ENCODE data around the gene FHOD1.

The FHOD1 gene

GRCh38 chr16:67204076-67204475, 43.2 kb downstream of the FHOD1 start:
- Histone ChIP-seq H3K4me1 (ENCODE audit: control insufficient read depth, insufficient read depth, low read length, unreplicated experiment) (peaks cover 25% of the 10 kb centered on the region), H3K27ac (ENCODE audit: low read depth, low read length) (no peak overlapping the region), H2AFZ (ENCODE audit: low read length, unreplicated experiment) (no peak overlapping the region), H3K79me2 (ENCODE audit: control insufficient read depth, insufficient read depth, low read length, unreplicated experiment) (no peaks in the 10 kb centered on the region), H3K27me3 (ENCODE audit: insufficient read depth, low read length) (no peaks in the 10 kb centered on the region), H3K4me3 (ENCODE audit: low read depth, low read length) (no peak overlapping the region), H3K36me3 (ENCODE audit: insufficient read depth, low read length) (peaks cover 2% of the 10 kb centered on the region; the same call in 1 of the 2 replicates)

- H2AFZ ChIP-seq (ENCODE audit: low read length, unreplicated experiment) = no peak overlapping the region
- H3K36me3 ChIP-seq (ENCODE audit: insufficient read depth, low read length) = peaks cover 3% of the 10 kb centered on the region; the same call in 1 of the 2 replicates
- no peaks in the 10 kb centered on the region for H3K27me3 ChIP-seq (ENCODE audit: insufficient read depth, low read length)
- no peaks in the 10 kb centered on the region for H3K79me2 ChIP-seq (ENCODE audit: control insufficient read depth, insufficient read depth, low read length, unreplicated experiment)
- no peak overlapping the region for H3K27ac ChIP-seq (ENCODE audit: low read depth, low read length)
- H3K4me3 ChIP-seq (ENCODE audit: low read depth, low read length) = no peak overlapping the region
- H3K4me1 ChIP-seq (ENCODE audit: control insufficient read depth, insufficient read depth, low read length, unreplicated experiment) = peaks cover 19% of the 10 kb centered on the region
Measured at GRCh38 chr16:67202956-67203493, 44.3 kb downstream of the FHOD1 start.

- Histone ChIP-seq H2AFZ (ENCODE audit: low read length, unreplicated experiment) (no peak overlapping the region), H3K4me3 (ENCODE audit: low read depth, low read length) (no peak overlapping the region), H3K36me3 (ENCODE audit: insufficient read depth, low read length) (peaks cover 7% of the 10 kb centered on the region; the same call in 1 of the 2 replicates), H3K27me3 (ENCODE audit: insufficient read depth, low read length) (no peaks in the 10 kb centered on the region), H3K4me1 (ENCODE audit: control insufficient read depth, insufficient read depth, low read length, unreplicated experiment) (peaks cover 13% of the 10 kb centered on the region), H3K79me2 (ENCODE audit: control insufficient read depth, insufficient read depth, low read length, unreplicated experiment) (no peaks in the 10 kb centered on the region), H3K27ac (ENCODE audit: low read depth, low read length) (no peak overlapping the region)
Measured at GRCh38 chr16:67202426-67202825, 44.9 kb downstream of the FHOD1 start.

GRCh38 chr16:67201411-67202345, 45.6 kb downstream of the FHOD1 start:
- Histone ChIP-seq H3K4me1 (ENCODE audit: control insufficient read depth, insufficient read depth, low read length, unreplicated experiment) (peaks cover 5% of the 10 kb centered on the region), H3K27me3 (ENCODE audit: insufficient read depth, low read length) (no peaks in the 10 kb centered on the region), H3K27ac (ENCODE audit: low read depth, low read length) (no peak overlapping the region), H3K36me3 (ENCODE audit: insufficient read depth, low read length) (peaks cover 7% of the 10 kb centered on the region; the same call in 1 of the 2 replicates), H2AFZ (ENCODE audit: low read length, unreplicated experiment) (no peak overlapping the region), H3K79me2 (ENCODE audit: control insufficient read depth, insufficient read depth, low read length, unreplicated experiment) (no peaks in the 10 kb centered on the region), H3K4me3 (ENCODE audit: low read depth, low read length) (no peak overlapping the region)

- H3K79me2 ChIP-seq (ENCODE audit: control insufficient read depth, insufficient read depth, low read length, unreplicated experiment) = peaks cover 7% of the 10 kb centered on the region
- no peak overlapping the region for H2AFZ ChIP-seq (ENCODE audit: low read length, unreplicated experiment)
- no peak overlapping the region for H3K27ac ChIP-seq (ENCODE audit: low read depth, low read length)
- H3K4me1 ChIP-seq (ENCODE audit: control insufficient read depth, insufficient read depth, low read length, unreplicated experiment) = no peaks in the 10 kb centered on the region
- H3K4me3 ChIP-seq (ENCODE audit: low read depth, low read length) = no peak overlapping the region
- peaks cover 15% of the 10 kb centered on the region; the same call in 1 of the 2 replicates for H3K36me3 ChIP-seq (ENCODE audit: insufficient read depth, low read length)
- H3K27me3 ChIP-seq (ENCODE audit: insufficient read depth, low read length) = no peaks in the 10 kb centered on the region
Measured at GRCh38 chr16:67200491-67200890, 46.8 kb downstream of the FHOD1 start.

GRCh38 chr16:67199808-67200198, 47.5 kb downstream of the FHOD1 start:
- no peaks in the 10 kb centered on the region for H3K27me3 ChIP-seq (ENCODE audit: insufficient read depth, low read length)
- H3K27ac ChIP-seq (ENCODE audit: low read depth, low read length) = no peak overlapping the region
- H3K36me3 ChIP-seq (ENCODE audit: insufficient read depth, low read length) = peaks cover 17% of the 10 kb centered on the region; the same call in 1 of the 2 replicates
- no peak overlapping the region for H3K4me3 ChIP-seq (ENCODE audit: low read depth, low read length)
- H3K79me2 ChIP-seq (ENCODE audit: control insufficient read depth, insufficient read depth, low read length, unreplicated experiment) = peaks cover 9% of the 10 kb centered on the region
- H2AFZ ChIP-seq (ENCODE audit: low read length, unreplicated experiment) = no peak overlapping the region
- H3K4me1 ChIP-seq (ENCODE audit: control insufficient read depth, insufficient read depth, low read length, unreplicated experiment) = no peaks in the 10 kb centered on the region

- Histone ChIP-seq H2AFZ (ENCODE audit: low read length, unreplicated experiment) (no peak within 1 kb of the TSS), H3K36me3 (ENCODE audit: insufficient read depth, low read length) (peaks cover 22% of the 10 kb centered on the region; the same call in 1 of the 2 replicates), H3K4me1 (ENCODE audit: control insufficient read depth, insufficient read depth, low read length, unreplicated experiment) (peaks cover 2% of the 10 kb centered on the region), H3K27ac (ENCODE audit: low read depth, low read length) (no peak within 1 kb of the TSS), H3K4me3 (ENCODE audit: low read depth, low read length) (no peak within 1 kb of the TSS), H3K27me3 (ENCODE audit: insufficient read depth, low read length) (no peaks in the 10 kb centered on the region), H3K79me2 (ENCODE audit: control insufficient read depth, insufficient read depth, low read length, unreplicated experiment) (peaks cover 14% of the 10 kb centered on the region)
Measured at GRCh38 chr16:67199011-67199807, 48.1 kb downstream of the FHOD1 start, which contains the start of gene ELMO3. ELMO3 (plus strand) TSS chr16:67199131; CDS start chr16:67199327, 196 bp downstream.

GRCh38 chr16:67198238-67198734, 49.0 kb downstream of the FHOD1 start:
- Histone ChIP-seq H3K27me3 (ENCODE audit: insufficient read depth, low read length) (no peaks in the 10 kb centered on the region), H3K36me3 (ENCODE audit: insufficient read depth, low read length) (peaks cover 26% of the 10 kb centered on the region; the same call in 1 of the 2 replicates), H3K4me3 (ENCODE audit: low read depth, low read length) (no peak overlapping the region), H3K27ac (ENCODE audit: low read depth, low read length) (no peak overlapping the region), H3K4me1 (ENCODE audit: control insufficient read depth, insufficient read depth, low read length, unreplicated experiment) (peaks cover 11% of the 10 kb centered on the region), H3K79me2 (ENCODE audit: control insufficient read depth, insufficient read depth, low read length, unreplicated experiment) (peaks cover 23% of the 10 kb centered on the region), H2AFZ (ENCODE audit: low read length, unreplicated experiment) (no peak overlapping the region)

GRCh38 chr16:67197704-67198103, 49.6 kb downstream of the FHOD1 start:
- Histone ChIP-seq H3K4me3 (ENCODE audit: low read depth, low read length) (no peak overlapping the region), H3K27me3 (ENCODE audit: insufficient read depth, low read length) (no peaks in the 10 kb centered on the region), H3K4me1 (ENCODE audit: control insufficient read depth, insufficient read depth, low read length, unreplicated experiment) (peaks cover 16% of the 10 kb centered on the region), H3K27ac (ENCODE audit: low read depth, low read length) (no peak overlapping the region), H3K36me3 (ENCODE audit: insufficient read depth, low read length) (peaks cover 26% of the 10 kb centered on the region; the same call in 1 of the 2 replicates), H3K79me2 (ENCODE audit: control insufficient read depth, insufficient read depth, low read length, unreplicated experiment) (peaks cover 29% of the 10 kb centered on the region), H2AFZ (ENCODE audit: low read length, unreplicated experiment) (no peak overlapping the region)

- Histone ChIP-seq H3K4me1 (ENCODE audit: control insufficient read depth, insufficient read depth, low read length, unreplicated experiment) (peaks cover 16% of the 10 kb centered on the region), H3K36me3 (ENCODE audit: insufficient read depth, low read length) (peaks cover 26% of the 10 kb centered on the region; the same call in 1 of the 2 replicates), H3K27me3 (ENCODE audit: insufficient read depth, low read length) (no peaks in the 10 kb centered on the region), H2AFZ (ENCODE audit: low read length, unreplicated experiment) (no peak overlapping the region), H3K27ac (ENCODE audit: low read depth, low read length) (no peak overlapping the region), H3K79me2 (ENCODE audit: control insufficient read depth, insufficient read depth, low read length, unreplicated experiment) (peaks cover 36% of the 10 kb centered on the region), H3K4me3 (ENCODE audit: low read depth, low read length) (no peak overlapping the region)
Measured at GRCh38 chr16:67196881-67197280, 50.4 kb downstream of the FHOD1 start.

All from ACC112 (cell line).